MM.1S (cell line): ENCODE measurements around the gene PRELID3B.

ENCODE experiments used
- CTCF ChIP-seq: fragments of 300-600 bp; sonication (generic); IDR thresholded peaks from 2 replicates; pipeline ENCODE4 v1.5.1; 2016; ENCODE audit warnings: antibody characterized with exemption, low read length, mixed read lengths
- EZH2 ChIP-seq: fragments of 300-600 bp; sonication (generic); optimal IDR thresholded peaks from 2 replicates; pipeline ENCODE3; 2017; ENCODE audit warnings: low read depth, mild to moderate bottlenecking, antibody characterized with exemption, low read length, mixed read lengths
- EZH2phosphoT487 ChIP-seq: fragments of 300-600 bp; sonication (generic); IDR thresholded peaks from 2 replicates; pipeline ENCODE4 v1.6.1; 2018; ENCODE audit warnings: antibody characterized with exemption, low read length

- TF ChIP-seq CTCF = no peak
- TF ChIP-seq EZH2 = no peak
- no peak for TF ChIP-seq EZH2phosphoT487
Observed at GRCh38 chr20:59017493-59018231, 24.9 kb downstream of the PRELID3B start.
